HG02970 (cell line): ENCODE data around the gene LYSMD2.

Source experiments
- ATAC-seq: cut with Tn5 transposase; IDR thresholded peaks from one replicate; pipeline ENCODE4 v1.9.1; 2021; ENCODE audit warnings: mild to moderate bottlenecking, moderate library complexity, moderate number of reproducible peaks; ENCODE audit not compliant: unreplicated experiment, low FRiP score

The LYSMD2 gene

GRCh38 chr15:51754267-51754666, 16.8 kb upstream of the LYSMD2 start:
- ATAC-seq, result no peak

- no peak for ATAC-seq
These were observed 15.4 kb upstream of the LYSMD2 start for GRCh38 chr15:51752888-51753287.

- peak; percentile 35 for ATAC-seq
These were observed 14.5 kb upstream of the LYSMD2 start for GRCh38 chr15:51751697-51752683.

GRCh38 chr15:51750792-51751696, 13.6 kb upstream of the LYSMD2 start, which contains the start of gene TMOD2:
TMOD2 (plus strand) TSS chr15:51751597; CDS start chr15:51766442, 14,845 bp downstream.
- ATAC-seq, result peak; percentile 47

GRCh38 chr15:51750186-51750585, 12.7 kb upstream of the LYSMD2 start:
- no peak for ATAC-seq

- ATAC-seq, result no peak
These were observed 11.9 kb upstream of the LYSMD2 start for GRCh38 chr15:51749307-51749706.

GRCh38 chr15:51739061-51739712, 1.7 kb upstream of the LYSMD2 start:
- ATAC-seq, result no peak

- no peak for ATAC-seq
These were observed 1.1 kb upstream of the LYSMD2 start for GRCh38 chr15:51738553-51738952.

- ATAC-seq, result no peak
These were observed 519 bp downstream of the LYSMD2 start for GRCh38 chr15:51736751-51737521.

GRCh38 chr15:51736069-51736468, 1.4 kb downstream of the LYSMD2 start:
- ATAC-seq, result no peak

- ATAC-seq, result no peak
These were observed 2.0 kb downstream of the LYSMD2 start for GRCh38 chr15:51735228-51736010.

GRCh38 chr15:51732646-51733045, 4.8 kb downstream of the LYSMD2 start:
- no peak for ATAC-seq

- ATAC-seq, result peak; percentile 57
These were observed 5.7 kb downstream of the LYSMD2 start for GRCh38 chr15:51731549-51732267.

GRCh38 chr15:51727141-51727897, 10.1 kb downstream of the LYSMD2 start:
- ATAC-seq, result no peak

GRCh38 chr15:51726302-51727073, 11.0 kb downstream of the LYSMD2 start:
- no peak for ATAC-seq

GRCh38 chr15:51724673-51725072, 12.8 kb downstream of the LYSMD2 start:
- no peak for ATAC-seq

- no peak for ATAC-seq
These were observed 13.3 kb downstream of the LYSMD2 start for GRCh38 chr15:51724199-51724598.
